CD14-positive monocyte (primary cell): ENCODE measurements around the gene TBC1D12. TPM values are rescaled to one million over a fixed set of nuclear protein-coding genes. Genes with fewer than 3 reads are reported as not detected.
"Not testable (repeated sequence)": the region's sequence is repeated elsewhere in the genome, so short reads cannot be mapped to it uniquely, and the experiment has no call there.

ENCODE experiments used
- DNase-seq, 3 donors: peaks; one replicate each; pipeline ENCODE4 v3.0.0-alpha.2; 2011 to 2022
- H2AFZ ChIP-seq: 2 replicates; pipeline ENCODE4 v1.6.0; 2012; ENCODE audit warnings: mild to moderate bottlenecking, low read depth, low read length, inconsistent platforms; ENCODE audit not compliant: insufficient read depth, poor library complexity, severe bottlenecking
- H3K27ac ChIP-seq, 2 donors: 1 replicate in 1 of 2; 2 replicates in 1 of 2; pipeline ENCODE4 v1.5.1; 2012 to 2013; ENCODE audit warnings: low read length in 2 of 2, control low read depth in 1 of 2, inconsistent platforms in 1 of 2, low read depth in 1 of 2, mild to moderate bottlenecking in 1 of 2
- H3K27me3 ChIP-seq, 2 donors: one replicate each; pipeline versions ENCODE4 v1.6.0 to v1.6.1; 2011 to 2013; ENCODE audit warnings: low read length in 2 of 2; ENCODE audit not compliant: control insufficient read depth in 2 of 2, insufficient read depth in 2 of 2
- H3K36me3 ChIP-seq, 2 donors: replicated peaks in 1 of 2; 1 replicate in 1 of 2; 2 replicates in 1 of 2; pipeline versions ENCODE4 v1.5.1 to v1.6.1; 2012 to 2013; ENCODE audit warnings: low read length in 2 of 2, control low read depth in 1 of 2, inconsistent platforms in 1 of 2, mild to moderate bottlenecking in 1 of 2; ENCODE audit not compliant: insufficient read depth in 2 of 2, control insufficient read depth in 1 of 2
- H3K4me1 ChIP-seq, 2 donors: 1 replicate in 1 of 2; 2 replicates in 1 of 2; pipeline versions ENCODE4 v1.5.1 to v1.6.1; 2012 to 2013; ENCODE audit warnings: low read length in 2 of 2, control low read depth in 1 of 2, inconsistent platforms in 1 of 2, mild to moderate bottlenecking in 1 of 2, moderate library complexity in 1 of 2; ENCODE audit not compliant: insufficient read depth in 2 of 2, control insufficient read depth in 1 of 2
- H3K4me2 ChIP-seq: replicated peaks from 2 replicates; pipeline ENCODE3; 2012; ENCODE audit warnings: low read length, moderate library complexity, mild to moderate bottlenecking; ENCODE audit not compliant: poor library complexity, severe bottlenecking; ENCODE audit errors: extremely low read depth
- H3K4me3 ChIP-seq, 3 experiments: fragments of 200-600 bp in 1 of 3; sonication (generic) in 1 of 3; replicated peaks in 1 of 3; 1 replicate in 2 of 3; 2 replicates in 1 of 3; pipeline ENCODE4 v1.5.1; 2011 to 2013; ENCODE audit warnings: low read length in 3 of 3, mild to moderate bottlenecking in 3 of 3, control low read depth in 2 of 3, low read depth in 2 of 3, inconsistent platforms in 1 of 3, moderate library complexity in 1 of 3
- H3K79me2 ChIP-seq: 2 replicates; pipeline ENCODE4 v1.6.0; 2012; ENCODE audit warnings: mild to moderate bottlenecking, control low read depth, inconsistent platforms, low read length, moderate library complexity; ENCODE audit not compliant: insufficient read depth
- H3K9ac ChIP-seq: 2 replicates; pipeline ENCODE4 v1.6.0; 2017; ENCODE audit warnings: low read length, mild to moderate bottlenecking; ENCODE audit not compliant: insufficient read depth, poor library complexity, severe bottlenecking
- H3K9me3 ChIP-seq, 2 donors: replicated peaks in 1 of 2; 1 replicate in 1 of 2; 2 replicates in 1 of 2; pipeline versions ENCODE4 v1.5.1 to v1.6.1; 2012 to 2013; ENCODE audit warnings: low read length in 2 of 2, control low read depth in 1 of 2; ENCODE audit not compliant: control insufficient read depth in 1 of 2, insufficient read depth in 1 of 2
- H4K20me1 ChIP-seq: 2 replicates; pipeline ENCODE4 v1.6.0; 2012; ENCODE audit warnings: mild to moderate bottlenecking, low read length, control low read depth, moderate library complexity; ENCODE audit not compliant: insufficient read depth
- H3K27ac Mint-ChIP-seq, 7 donors: one replicate each; pipeline ENCODE4 v1.8.0; 2020; ENCODE audit warnings: mild to moderate bottlenecking in 7 of 7, mixed read lengths in 7 of 7, moderate library complexity in 6 of 7, inconsistent platforms in 2 of 7
- H3K27me3 Mint-ChIP-seq, 3 donors: one replicate each; pipeline ENCODE4 v1.8.0; 2021 to 2022; ENCODE audit warnings: low read depth in 3 of 3, mild to moderate bottlenecking in 3 of 3, mixed read lengths in 3 of 3, moderate library complexity in 3 of 3, inconsistent platforms in 1 of 3
- H3K36me3 Mint-ChIP-seq, 2 donors: one replicate each; pipeline ENCODE4 v1.8.0; 2020; ENCODE audit warnings: mixed read lengths in 2 of 2, inconsistent platforms in 1 of 2, mild to moderate bottlenecking in 1 of 2
- H3K4me1 Mint-ChIP-seq: one replicate; pipeline ENCODE4 v1.8.0; 2020; ENCODE audit warnings: mild to moderate bottlenecking, mixed read lengths
- H3K4me3 Mint-ChIP-seq, 2 donors: one replicate each; pipeline ENCODE4 v1.8.0; 2020; ENCODE audit warnings: mild to moderate bottlenecking in 2 of 2, mixed read lengths in 2 of 2, moderate library complexity in 1 of 2
- H3K9me3 Mint-ChIP-seq, 7 donors: one replicate each; pipeline ENCODE4 v1.8.0; 2020 to 2022; ENCODE audit warnings: mixed read lengths in 7 of 7, mild to moderate bottlenecking in 6 of 7, moderate library complexity in 6 of 7, inconsistent platforms in 2 of 7
- WGBS: methylation state at CpG from one replicate; pipeline ENCODE4 v1.1.5; 2013; ENCODE audit warnings: missing lambda C conversion rate; ENCODE audit not compliant: insufficient coverage; 5-methylcytosine and 5-hydroxymethylcytosine counted together
- intact Hi-C, 2 donors: fragments of 100-400 bp; cut with micrococcal nuclease; formaldehyde crosslinking; loops; one replicate each; pipeline versions ENCODE4 v1.15.0 to v1.15.1; 2023
- polyA plus RNA-seq, 3 donors: library from polyadenylated mRNA; depleted of rRNA in 1 of 3; unstranded in 2 of 3; stranded (reverse) in 1 of 3; fragments of 300-500 nt in 2 of 3; fragments of >200 nt in 1 of 3; fragmentation: Illumina TruSeq in 2 of 3; gene quantifications; 1 replicate in 2 of 3; 2 replicates in 1 of 3; pipeline ENCODE4 v1.2.3, GENCODE V29; 2012 to 2021
- TF ChIP-seq, protein P1 (sequence below): fragments of 200-600 bp; IDR thresholded peaks from one replicate; pipeline ENCODE4 v1.8.0; 2022; ENCODE audit warnings: antibody characterized with exemption, mild to moderate bottlenecking

Gene TBC1D12
- polyA plus RNA-seq, 3 donors = 3.1 to 10.5 (median 3.4) TPM

DNA sequence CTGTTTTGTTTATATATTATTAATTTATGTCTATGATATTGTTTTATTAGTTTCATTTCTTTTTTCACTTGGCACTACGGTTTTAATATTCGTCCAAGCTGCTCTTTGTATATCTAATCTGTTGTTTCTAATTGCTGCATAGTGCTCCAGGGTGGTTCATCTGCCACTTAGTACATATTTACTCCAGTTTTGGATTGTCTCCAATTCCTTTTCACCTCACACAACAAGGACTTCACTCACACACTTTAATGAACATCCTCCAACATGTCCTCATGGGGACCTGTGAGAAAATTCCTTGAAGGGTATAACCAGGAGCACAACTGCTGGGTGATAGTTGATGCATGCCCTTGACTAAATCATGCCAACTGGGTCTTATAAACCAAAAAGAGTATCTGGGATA, 25.5 kb upstream of the TBC1D12 start:
- H3K36me3 Mint-ChIP-seq = no peaks in the 10 kb centered on the region
- peak overlapping the region in 1 of 2 donors; percentile 46 for H3K4me3 Mint-ChIP-seq
- no CpG with 5 or more reads among the region's 2 CpGs for WGBS
- peaks cover 13% of the 10 kb centered on the region for H3K4me1 Mint-ChIP-seq
- no peaks in the 10 kb centered on the region for H3K4me1 ChIP-seq
- intact Hi-C loops = no loop called here
- TF ChIP-seq, protein P1, sequence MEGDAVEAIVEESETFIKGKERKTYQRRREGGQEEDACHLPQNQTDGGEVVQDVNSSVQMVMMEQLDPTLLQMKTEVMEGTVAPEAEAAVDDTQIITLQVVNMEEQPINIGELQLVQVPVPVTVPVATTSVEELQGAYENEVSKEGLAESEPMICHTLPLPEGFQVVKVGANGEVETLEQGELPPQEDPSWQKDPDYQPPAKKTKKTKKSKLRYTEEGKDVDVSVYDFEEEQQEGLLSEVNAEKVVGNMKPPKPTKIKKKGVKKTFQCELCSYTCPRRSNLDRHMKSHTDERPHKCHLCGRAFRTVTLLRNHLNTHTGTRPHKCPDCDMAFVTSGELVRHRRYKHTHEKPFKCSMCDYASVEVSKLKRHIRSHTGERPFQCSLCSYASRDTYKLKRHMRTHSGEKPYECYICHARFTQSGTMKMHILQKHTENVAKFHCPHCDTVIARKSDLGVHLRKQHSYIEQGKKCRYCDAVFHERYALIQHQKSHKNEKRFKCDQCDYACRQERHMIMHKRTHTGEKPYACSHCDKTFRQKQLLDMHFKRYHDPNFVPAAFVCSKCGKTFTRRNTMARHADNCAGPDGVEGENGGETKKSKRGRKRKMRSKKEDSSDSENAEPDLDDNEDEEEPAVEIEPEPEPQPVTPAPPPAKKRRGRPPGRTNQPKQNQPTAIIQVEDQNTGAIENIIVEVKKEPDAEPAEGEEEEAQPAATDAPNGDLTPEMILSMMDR = no peak
- H3K4me3 ChIP-seq = no peak overlapping the region
- H3K9me3 Mint-ChIP-seq = no peaks in the 10 kb centered on the region
- H3K27ac ChIP-seq = no peak overlapping the region
- H3K79me2 ChIP-seq = no peaks in the 10 kb centered on the region
- peaks cover 15 to 25% (median 16%) of the 10 kb centered on the region in 3 donors for H3K27me3 Mint-ChIP-seq
- no peak overlapping the region for H3K4me2 ChIP-seq
- no peaks in the 10 kb centered on the region for H3K36me3 ChIP-seq
- H3K27ac Mint-ChIP-seq = no peak overlapping the region
- H3K9me3 ChIP-seq = no peaks in the 10 kb centered on the region
- H3K9ac ChIP-seq = no peak overlapping the region
- H2AFZ ChIP-seq = no peak overlapping the region
- H4K20me1 ChIP-seq = no peaks in the 10 kb centered on the region
- H3K27me3 ChIP-seq = peaks cover 0 to 6% of the 10 kb centered on the region in 2 donors
- no peak for DNase-seq

DNA sequence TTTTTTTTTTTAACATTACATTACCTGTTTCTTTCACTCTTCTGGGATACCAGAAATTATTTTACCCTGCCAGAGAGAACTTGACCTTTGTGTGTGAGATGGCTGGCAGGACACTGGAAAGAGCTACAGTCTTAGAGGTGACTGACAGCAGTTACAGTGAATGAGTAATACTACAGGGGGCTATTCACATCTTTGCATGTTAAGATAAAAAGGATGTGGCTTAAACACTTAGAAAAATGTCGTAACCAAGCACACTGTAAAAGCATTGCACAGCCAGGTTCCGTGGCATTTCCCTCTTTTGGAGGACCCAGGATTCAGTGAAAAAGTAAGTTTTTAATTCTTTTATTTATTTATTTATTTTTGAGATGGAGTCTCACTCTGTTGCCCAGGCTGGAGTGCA, 18.8 kb upstream of the TBC1D12 start:
- no peak overlapping the region for H3K4me3 Mint-ChIP-seq
- peaks cover 0 to 4% (median 0%) of the 10 kb centered on the region in 7 donors for H3K9me3 Mint-ChIP-seq
- H3K27me3 ChIP-seq = no peaks in the 10 kb centered on the region
- TF ChIP-seq, protein P1 = no peak
- peak; percentile 43 to 73 (median 72) for DNase-seq
- no peak overlapping the region for H2AFZ ChIP-seq
- H3K4me2 ChIP-seq = no peak overlapping the region
- no peak overlapping the region for H3K9ac ChIP-seq
- WGBS = 17% methylated on average over 1 of the region's 2 CpGs
- no peaks in the 10 kb centered on the region for H3K79me2 ChIP-seq
- intact Hi-C loops = no loop called here
- H3K9me3 ChIP-seq = no peaks in the 10 kb centered on the region
- no peaks in the 10 kb centered on the region for H3K36me3 Mint-ChIP-seq
- H3K4me1 ChIP-seq = peaks cover 8 to 14% of the 10 kb centered on the region in 2 donors
- H3K36me3 ChIP-seq = no peaks in the 10 kb centered on the region
- H3K4me1 Mint-ChIP-seq = peaks cover 25% of the 10 kb centered on the region
- peak overlapping the region in 3 of 7 donors; percentile 19 to 77 (median 28) for H3K27ac Mint-ChIP-seq
- no peak overlapping the region for H3K4me3 ChIP-seq
- H4K20me1 ChIP-seq = no peaks in the 10 kb centered on the region
- peak overlapping the region in 1 of 2 donors; percentile 12 for H3K27ac ChIP-seq
- peaks cover 6 to 10% (median 7%) of the 10 kb centered on the region in 3 donors for H3K27me3 Mint-ChIP-seq

DNA sequence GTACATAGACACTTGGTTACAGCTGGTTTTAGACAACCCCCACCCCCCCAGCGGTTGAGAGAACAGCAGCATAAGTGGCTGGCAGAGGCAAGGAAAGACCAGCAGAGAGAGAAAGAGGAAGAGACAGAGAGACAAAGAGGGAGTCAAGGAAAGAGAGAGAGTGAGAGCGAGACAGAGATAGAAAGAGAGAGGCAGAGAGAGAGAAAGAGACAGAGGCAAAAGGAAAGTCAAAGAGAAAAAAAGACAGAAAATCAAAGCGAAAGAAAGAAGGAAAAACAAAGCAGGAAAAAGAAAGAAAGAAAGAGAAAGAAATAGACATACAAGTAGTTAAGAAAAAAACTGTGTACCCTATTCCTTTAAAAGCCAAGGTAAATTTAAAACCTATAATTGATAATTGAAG, 16.6 kb upstream of the TBC1D12 start:
- H3K36me3 ChIP-seq, H3K27me3 ChIP-seq, H4K20me1 ChIP-seq, intact Hi-C loops, H3K36me3 Mint-ChIP-seq, H2AFZ ChIP-seq, H3K9ac ChIP-seq, DNase-seq, H3K9me3 Mint-ChIP-seq, H3K9me3 ChIP-seq, H3K4me2 ChIP-seq, H3K4me3 ChIP-seq, H3K79me2 ChIP-seq, H3K4me3 Mint-ChIP-seq, H3K27ac ChIP-seq, H3K27ac Mint-ChIP-seq, H3K27me3 Mint-ChIP-seq: not testable (repeated sequence)
- peaks cover 8 to 14% of the 10 kb centered on the region in 2 donors for H3K4me1 ChIP-seq
- WGBS = 100% methylated on average over 1 of the region's 3 CpGs
- H3K4me1 Mint-ChIP-seq = peaks cover 23% of the 10 kb centered on the region
